ENCODE results near the gene SCN3A. TPM values are rescaled to one million over a fixed set of nuclear protein-coding genes. Genes with fewer than 3 reads are reported as not detected.

The SCN3A gene
- total and polyA plus RNA-seq, 10 of the 15 experiments (the other 5 are each of a cell fraction or from before 2014, with no cell fraction given): 0.04 to 0.34 (median 0.06) TPM; not detected in 3

DNA sequence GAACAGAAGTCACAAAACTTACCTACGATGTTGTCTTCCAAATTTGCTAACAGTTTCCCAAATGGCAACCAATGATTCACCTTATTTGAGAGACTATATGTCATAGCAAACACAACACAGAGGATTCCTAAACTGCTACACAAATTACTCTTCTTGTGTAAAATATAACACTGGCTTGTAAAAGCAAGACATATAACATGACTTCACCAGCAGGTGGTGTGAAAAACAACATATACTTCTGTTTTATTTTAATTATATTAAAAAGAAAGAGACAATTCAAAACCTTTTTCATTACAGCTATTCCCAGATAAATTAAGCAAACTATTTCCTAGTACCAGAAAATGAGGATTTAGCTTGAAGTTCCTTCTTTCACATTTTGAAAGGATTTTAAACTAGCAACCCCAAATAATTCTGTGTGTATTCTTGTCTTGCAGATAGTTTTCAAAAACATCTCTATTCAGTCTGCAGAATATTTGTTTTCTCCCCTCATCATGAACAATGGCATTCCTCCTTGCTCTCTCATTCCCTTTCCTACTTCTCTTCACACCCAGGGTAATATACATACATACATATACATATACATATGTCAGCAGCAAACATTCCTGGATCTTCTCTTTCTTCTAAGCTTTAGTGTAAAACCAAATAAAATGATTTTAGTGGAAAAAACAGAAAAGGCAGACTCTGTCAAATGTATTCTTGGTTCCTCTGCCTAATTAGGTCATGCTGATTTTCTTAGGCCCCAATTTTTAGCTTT lies 62.1 kb downstream of the SCN3A start:
- 0% methylated on average over 1 of the region's 1 CpG for WGBS (ENCODE audit: insufficient coverage, insufficient replicate concordance, low lambda C conversion rate, missing lambda C conversion rate)
- TF ChIP-seq, protein P1, sequence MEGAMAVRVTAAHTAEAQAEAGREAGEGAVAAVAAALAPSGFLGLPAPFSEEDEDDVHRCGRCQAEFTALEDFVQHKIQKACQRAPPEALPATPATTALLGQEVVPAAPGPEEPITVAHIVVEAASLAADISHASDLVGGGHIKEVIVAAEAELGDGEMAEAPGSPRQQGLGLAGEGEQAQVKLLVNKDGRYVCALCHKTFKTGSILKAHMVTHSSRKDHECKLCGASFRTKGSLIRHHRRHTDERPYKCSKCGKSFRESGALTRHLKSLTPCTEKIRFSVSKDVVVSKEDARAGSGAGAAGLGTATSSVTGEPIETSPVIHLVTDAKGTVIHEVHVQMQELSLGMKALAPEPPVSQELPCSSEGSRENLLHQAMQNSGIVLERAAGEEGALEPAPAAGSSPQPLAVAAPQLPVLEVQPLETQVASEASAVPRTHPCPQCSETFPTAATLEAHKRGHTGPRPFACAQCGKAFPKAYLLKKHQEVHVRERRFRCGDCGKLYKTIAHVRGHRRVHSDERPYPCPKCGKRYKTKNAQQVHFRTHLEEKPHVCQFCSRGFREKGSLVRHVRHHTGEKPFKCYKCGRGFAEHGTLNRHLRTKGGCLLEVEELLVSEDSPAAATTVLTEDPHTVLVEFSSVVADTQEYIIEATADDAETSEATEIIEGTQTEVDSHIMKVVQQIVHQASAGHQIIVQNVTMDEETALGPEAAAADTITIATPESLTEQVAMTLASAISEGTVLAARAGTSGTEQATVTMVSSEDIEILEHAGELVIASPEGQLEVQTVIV (IDR thresholded peaks at IDR 0.05; ENCODE audit: borderline replicate concordance, partially characterized antibody): no peak
- no peak for TF ChIP-seq SPI1 (IDR thresholded peaks at IDR 0.05; ENCODE audit: borderline replicate concordance, insufficient read depth, low read depth, low read length)
- 0 out of 2 replicates have a peak, but pooled peaks have one; percentile 10 for TF ChIP-seq RAD21 (IDR thresholded peaks at IDR 0.05; ENCODE audit: insufficient read depth, low read depth, low read length)
- TF ChIP-seq, protein P2, sequence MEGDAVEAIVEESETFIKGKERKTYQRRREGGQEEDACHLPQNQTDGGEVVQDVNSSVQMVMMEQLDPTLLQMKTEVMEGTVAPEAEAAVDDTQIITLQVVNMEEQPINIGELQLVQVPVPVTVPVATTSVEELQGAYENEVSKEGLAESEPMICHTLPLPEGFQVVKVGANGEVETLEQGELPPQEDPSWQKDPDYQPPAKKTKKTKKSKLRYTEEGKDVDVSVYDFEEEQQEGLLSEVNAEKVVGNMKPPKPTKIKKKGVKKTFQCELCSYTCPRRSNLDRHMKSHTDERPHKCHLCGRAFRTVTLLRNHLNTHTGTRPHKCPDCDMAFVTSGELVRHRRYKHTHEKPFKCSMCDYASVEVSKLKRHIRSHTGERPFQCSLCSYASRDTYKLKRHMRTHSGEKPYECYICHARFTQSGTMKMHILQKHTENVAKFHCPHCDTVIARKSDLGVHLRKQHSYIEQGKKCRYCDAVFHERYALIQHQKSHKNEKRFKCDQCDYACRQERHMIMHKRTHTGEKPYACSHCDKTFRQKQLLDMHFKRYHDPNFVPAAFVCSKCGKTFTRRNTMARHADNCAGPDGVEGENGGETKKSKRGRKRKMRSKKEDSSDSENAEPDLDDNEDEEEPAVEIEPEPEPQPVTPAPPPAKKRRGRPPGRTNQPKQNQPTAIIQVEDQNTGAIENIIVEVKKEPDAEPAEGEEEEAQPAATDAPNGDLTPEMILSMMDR (IDR thresholded peaks at IDR 0.05 in 2 of 3, conservative IDR thresholded peaks at IDR 0.05 in 1 of 3; ENCODE audit: control insufficient read depth in 2 of 3, extremely low read depth in 1 of 3, insufficient read depth in 1 of 3, low read depth in 3 of 3, low read length in 3 of 3): peak in 1 of 3 experiments; percentile 19; a peak in 2 of 6 replicates
- Histone ChIP-seq H3K36me3 (ENCODE audit: control insufficient read depth in 2 of 2, insufficient read depth in 2 of 2, low read length in 1 of 2) (no peaks in the 10 kb centered on the region), H3K4me2 (ENCODE audit: control insufficient read depth, insufficient read depth) (no peak overlapping the region), H3K9ac (ENCODE audit: control insufficient read depth, insufficient read depth, low read length) (no peak overlapping the region), H3K4me1 (ENCODE audit: control insufficient read depth, insufficient read depth, low read length) (no peaks in the 10 kb centered on the region), H4K20me1 (ENCODE audit: control insufficient read depth, insufficient read depth) (no peaks in the 10 kb centered on the region), H3K27me3 (replicated peaks in 1 of 2; ENCODE audit: control insufficient read depth in 2 of 2, insufficient read depth in 2 of 2, low read length in 1 of 2) (no peaks in the 10 kb centered on the region), H3K4me3 (no peak overlapping the region), H3K27ac (ENCODE audit: control insufficient read depth, insufficient read depth) (no peak overlapping the region), H2AFZ (ENCODE audit: control insufficient read depth, low read depth, low read length) (no peak overlapping the region), H3K79me2 (ENCODE audit: control insufficient read depth, insufficient read depth, low read length) (no peaks in the 10 kb centered on the region), H3K9me3 (replicated peaks; ENCODE audit: control insufficient read depth, insufficient read depth, low read length) (no peaks in the 10 kb centered on the region)
- ChIA-PET CTCF (interaction anchor here (1.0 to 2.2 kb wide), 8 partner anchors 9 to 733 kb away, joined by 3 to 19 read pairs (median 3); partner anchors contain the start of genes SCN2A and SCN3A), RAD21 (ENCODE audit: unreplicated experiment) (interaction anchor here (1.2 kb wide), 1 partner anchor 62 kb away, joined by 5 read pairs; the partner anchor contains the start of gene SCN3A), POLR2A (no interaction called here), SMC1A (ENCODE audit: uncharacterized antibody, unreplicated experiment) (interaction anchor here (0.6 to 2.0 kb wide), 4 partner anchors 8 to 300 kb away, joined by 3 to 10 read pairs (median 4); partner anchors contain the start of gene SCN3A)
- no TSS peak for BruUV-seq (replicated peaks)
- intact Hi-C loops (cut with micrococcal nuclease; ENCODE audit: unreplicated experiment) (loop anchor here (2.0 kb wide), 1 partner anchor 63 kb away; the partner anchor contains the start of gene SCN3A), in situ Hi-C loops (cut with MboI) (no loop called here)
- no peak for ATAC-seq
- FAIRE-seq: no peak
- DNase-seq (ENCODE audit: low read depth, low spot score): no peak
